Ovary (tissue), 3 donors: ENCODE data around the gene CBS.
"Not testable (repeated sequence)": the region's sequence is repeated elsewhere in the genome, so short reads cannot be mapped to it uniquely, and the experiment has no call there.

ENCODE experiments used
- CTCF ChIP-seq, 3 donors: fragments of 450-650 bp in 2 of 3; fragments of 200-600 bp in 1 of 3; IDR thresholded peaks; one replicate each; pipeline versions ENCODE4 v1.5.1 to v1.8.0; 2016 to 2022; ENCODE audit warnings: antibody characterized with exemption in 3 of 3, mild to moderate bottlenecking in 1 of 3
- EP300 ChIP-seq: sonication (generic); formaldehyde crosslinking; IDR thresholded peaks from one replicate; pipeline ENCODE4 v1.6.1; 2017; ENCODE audit warnings: antibody characterized with exemption
- POLR2A ChIP-seq: fragments of 450-650 bp; IDR thresholded peaks from one replicate; pipeline ENCODE4 v1.6.1; 2017; ENCODE audit warnings: antibody characterized with exemption, mild to moderate bottlenecking, moderate library complexity
- donor health status: DM: no; HTN: no; CAD: no.

GRCh38 chr21:43101676-43102075, 26.0 kb upstream of the CBS start:
- not testable (repeated sequence) for TF ChIP-seq CTCF (IDR thresholded peaks at IDR 0.05); POLR2A; EP300
